B cell (primary cell): ENCODE measurements around the gene ADAMTS14. TPM values are rescaled to one million over a fixed set of nuclear protein-coding genes. Genes with fewer than 3 reads are reported as not detected.

Experiments used
- ATAC-seq: fragments of 200-7000 bp; cut with Tn5 transposase; one replicate; pipeline ENCODE4 v1.10.0; 2021; ENCODE audit warnings: low read depth, mild to moderate bottlenecking, moderate number of reproducible peaks, moderate library complexity
- CTCF ChIA-PET: fragments of 350-600 bp; sonication (Branson Sonifier 250); formaldehyde crosslinking; loops from one replicate; lab custom pipeline; 2021; ENCODE audit warnings: antibody characterized with exemption, inconsistent platforms; lab: Charles Lee
- POLR2A ChIA-PET: fragments of 350-600 bp; sonication (Branson Sonifier 250); formaldehyde crosslinking; loops from one replicate; lab custom pipeline; 2021; ENCODE audit warnings: antibody characterized with exemption; lab: Charles Lee
- DNase-seq: peaks from one replicate; pipeline ENCODE4 v3.0.0; 2013
- H2AFZ ChIP-seq: 2 replicates; pipeline ENCODE4 v1.6.1; 2012; ENCODE audit warnings: mild to moderate bottlenecking, low read depth, low read length; ENCODE audit not compliant: insufficient read depth, poor library complexity, severe bottlenecking
- H3K27ac ChIP-seq, 2 donors: 1 replicate in 1 of 2; 2 replicates in 1 of 2; pipeline ENCODE4 v1.5.1; 2012 to 2013; ENCODE audit warnings: low read length in 2 of 2, mild to moderate bottlenecking in 2 of 2, moderate library complexity in 1 of 2
- H3K27me3 ChIP-seq, 4 experiments: fragments of 200-600 bp in 1 of 4; sonication (generic) in 1 of 4; replicated peaks in 1 of 4; 1 replicate in 2 of 4; 2 replicates in 2 of 4; pipeline versions ENCODE4 v1.6.1 to v1.7.0; 2013 to 2016; ENCODE audit warnings: low read length in 3 of 4, mild to moderate bottlenecking in 2 of 4, mixed read lengths in 1 of 4, moderate library complexity in 1 of 4; ENCODE audit not compliant: insufficient read depth in 4 of 4, control insufficient read depth in 3 of 4; ENCODE audit errors: control extremely low read depth in 1 of 4
- H3K36me3 ChIP-seq, 2 experiments: replicated peaks in 1 of 2; 1 replicate in 1 of 2; 2 replicates in 1 of 2; pipeline versions ENCODE4 v1.6.1 to v1.7.1; 2013; ENCODE audit warnings: low read length in 1 of 2; ENCODE audit not compliant: insufficient read depth in 2 of 2, control insufficient read depth in 1 of 2; ENCODE audit errors: control extremely low read depth in 1 of 2, extremely low read depth in 1 of 2
- H3K4me1 ChIP-seq, 2 donors: fragments of 200-600 bp in 1 of 2; sonication (generic) in 1 of 2; 1 replicate in 1 of 2; 2 replicates in 1 of 2; pipeline versions ENCODE4 v1.5.1 to v1.6.1; 2013 to 2017; ENCODE audit warnings: low read length in 2 of 2; ENCODE audit not compliant: control insufficient read depth in 2 of 2, insufficient read depth in 2 of 2
- H3K4me2 ChIP-seq: replicated peaks from 2 replicates; pipeline ENCODE3; 2012; ENCODE audit warnings: mild to moderate bottlenecking, low read depth, low read length; ENCODE audit not compliant: poor library complexity, severe bottlenecking
- H3K4me3 ChIP-seq, 5 experiments: fragments of 200-600 bp in 1 of 5; sonication (generic) in 1 of 5; 1 replicate in 3 of 5; 2 replicates in 2 of 5; pipeline versions ENCODE4 v1.5.1 to v1.7.0; 2011 to 2016; ENCODE audit warnings: low read length in 4 of 5, mild to moderate bottlenecking in 4 of 5, low read depth in 2 of 5, control low read depth in 1 of 5, moderate library complexity in 1 of 5; ENCODE audit not compliant: insufficient read depth in 1 of 5; ENCODE audit errors: control extremely low read depth in 1 of 5, extremely low read depth in 1 of 5
- H3K79me2 ChIP-seq: fragments of 200-600 bp; sonication (generic); one replicate; pipeline ENCODE4 v1.6.0; 2016; ENCODE audit warnings: low read length; ENCODE audit not compliant: control insufficient read depth, insufficient read depth
- H3K9ac ChIP-seq: fragments of 200-600 bp; sonication (generic); 2 replicates; pipeline ENCODE4 v1.6.1; 2017; ENCODE audit warnings: mild to moderate bottlenecking, low read length, moderate library complexity
- H3K9me3 ChIP-seq, 3 donors: one replicate each; pipeline versions ENCODE4 v1.6.1 to v1.7.1; 2013; ENCODE audit warnings: low read length in 2 of 3; ENCODE audit not compliant: control insufficient read depth in 2 of 3, insufficient read depth in 1 of 3; ENCODE audit errors: control extremely low read depth in 1 of 3
- H4K20me1 ChIP-seq: 2 replicates; pipeline ENCODE4 v1.6.0; 2012; ENCODE audit warnings: mild to moderate bottlenecking, low read length; ENCODE audit not compliant: insufficient read depth, control insufficient read depth, poor library complexity, severe bottlenecking
- H3K27ac Mint-ChIP-seq: one replicate; pipeline ENCODE4 v1.8.0; 2021; ENCODE audit warnings: mixed read lengths
- H3K27me3 Mint-ChIP-seq: one replicate; pipeline ENCODE4 v1.8.0; 2021; ENCODE audit warnings: mixed read lengths
- H3K4me1 Mint-ChIP-seq: one replicate; pipeline ENCODE4 v1.8.0; 2021; ENCODE audit warnings: mixed read lengths
- H3K4me3 Mint-ChIP-seq: one replicate; pipeline ENCODE4 v1.8.0; 2021; ENCODE audit warnings: mixed read lengths
- H3K9me3 Mint-ChIP-seq: one replicate; pipeline ENCODE4 v1.8.0; 2022; ENCODE audit warnings: mixed read lengths; ENCODE audit not compliant: insufficient read depth
- EZH2 ChIP-seq: IDR thresholded peaks from 2 replicates; pipeline ENCODE4 v1.6.1; 2012; ENCODE audit warnings: borderline replicate concordance, low read depth, mild to moderate bottlenecking, moderate library complexity, low read length; ENCODE audit not compliant: insufficient read depth, poor library complexity, severe bottlenecking
- WGBS: methylation state at CpG from one replicate; pipeline ENCODE4 v1.1.5; 2013; ENCODE audit warnings: missing lambda C conversion rate; ENCODE audit not compliant: insufficient coverage; 5-methylcytosine and 5-hydroxymethylcytosine counted together
- intact Hi-C: fragments of 100-400 bp; cut with micrococcal nuclease; formaldehyde crosslinking; loops from one replicate; pipeline ENCODE4 v1.10.0; 2022
- polyA plus RNA-seq: library from polyadenylated mRNA; depleted of rRNA; stranded (reverse); fragments of >200 nt; gene quantifications from 2 replicates; pipeline ENCODE4 v1.2.3, GENCODE V29; 2012
- total RNA-seq, 2 donors: library from RNA; stranded (reverse); fragments of 120-200 nt in 1 of 2; gene quantifications; 1 replicate in 1 of 2; 2 replicates in 1 of 2; pipeline versions ENCODE4 v1.2.3 to v1.2.4, GENCODE V29; 2013 to 2022
- TF ChIP-seq, protein P1 (sequence below): fragments of 200-600 bp; IDR thresholded peaks from one replicate; pipeline ENCODE4 v1.8.0; 2022; ENCODE audit warnings: antibody characterized with exemption, mild to moderate bottlenecking

The ADAMTS14 gene
- total and polyA plus RNA-seq, 2 donors (not counting 1 experiment from before 2014, with no cell fraction given): not detected

DNA sequence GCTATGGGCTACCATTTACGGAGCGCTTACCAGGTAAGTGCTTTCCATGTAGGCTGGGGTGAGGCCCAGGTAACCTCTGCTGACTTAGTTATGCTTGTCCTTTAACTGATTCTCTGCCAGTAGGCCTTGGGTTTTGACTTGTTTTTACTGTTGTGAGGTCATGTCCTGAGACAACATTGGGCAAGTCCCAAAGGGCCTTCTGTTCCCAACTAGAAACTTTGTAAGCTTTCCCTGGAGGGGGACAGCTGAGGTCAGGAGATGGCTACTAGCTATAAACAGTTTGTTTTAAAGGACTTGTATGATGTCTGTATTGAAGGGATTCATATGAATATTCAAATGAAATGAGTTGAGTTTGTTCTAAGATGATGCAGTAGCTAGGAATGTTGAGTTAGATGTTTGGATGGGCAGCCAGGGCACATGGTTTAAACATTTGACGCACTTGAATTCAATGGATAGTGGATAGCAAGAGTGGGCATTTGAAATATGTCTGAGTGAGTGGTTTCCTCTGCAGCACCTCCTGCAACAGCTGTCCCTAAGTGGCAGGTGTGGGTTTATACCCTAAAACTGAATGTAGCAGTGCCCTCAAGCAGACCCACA lies 133.4 kb downstream of the ADAMTS14 start:
- no peaks in the 10 kb centered on the region for H4K20me1 ChIP-seq
- no peaks in the 10 kb centered on the region for H3K4me1 ChIP-seq
- no peak overlapping the region for H3K4me2 ChIP-seq
- no peaks in the 10 kb centered on the region for H3K36me3 ChIP-seq
- intact Hi-C loops: no loop called here
- ATAC-seq (no peak), DNase-seq (no peak)
- no peaks in the 10 kb centered on the region for H3K9me3 ChIP-seq
- H3K27ac ChIP-seq: no peak overlapping the region
- Mint-ChIP-seq H3K4me1 (no peaks in the 10 kb centered on the region), H3K4me3 (no peak overlapping the region), H3K9me3 (no peaks in the 10 kb centered on the region), H3K27me3 (peaks cover 33% of the 10 kb centered on the region), H3K27ac (no peak overlapping the region)
- H3K4me3 ChIP-seq: no peak overlapping the region
- peaks cover 0 to 6% (median 3%) of the 10 kb centered on the region in 4 experiments for H3K27me3 ChIP-seq
- POLR2A ChIA-PET: no interaction called here
- WGBS: 100% methylated on average over 1 of the region's 3 CpGs
- H2AFZ ChIP-seq: no peak overlapping the region
- TF ChIP-seq, protein P1, sequence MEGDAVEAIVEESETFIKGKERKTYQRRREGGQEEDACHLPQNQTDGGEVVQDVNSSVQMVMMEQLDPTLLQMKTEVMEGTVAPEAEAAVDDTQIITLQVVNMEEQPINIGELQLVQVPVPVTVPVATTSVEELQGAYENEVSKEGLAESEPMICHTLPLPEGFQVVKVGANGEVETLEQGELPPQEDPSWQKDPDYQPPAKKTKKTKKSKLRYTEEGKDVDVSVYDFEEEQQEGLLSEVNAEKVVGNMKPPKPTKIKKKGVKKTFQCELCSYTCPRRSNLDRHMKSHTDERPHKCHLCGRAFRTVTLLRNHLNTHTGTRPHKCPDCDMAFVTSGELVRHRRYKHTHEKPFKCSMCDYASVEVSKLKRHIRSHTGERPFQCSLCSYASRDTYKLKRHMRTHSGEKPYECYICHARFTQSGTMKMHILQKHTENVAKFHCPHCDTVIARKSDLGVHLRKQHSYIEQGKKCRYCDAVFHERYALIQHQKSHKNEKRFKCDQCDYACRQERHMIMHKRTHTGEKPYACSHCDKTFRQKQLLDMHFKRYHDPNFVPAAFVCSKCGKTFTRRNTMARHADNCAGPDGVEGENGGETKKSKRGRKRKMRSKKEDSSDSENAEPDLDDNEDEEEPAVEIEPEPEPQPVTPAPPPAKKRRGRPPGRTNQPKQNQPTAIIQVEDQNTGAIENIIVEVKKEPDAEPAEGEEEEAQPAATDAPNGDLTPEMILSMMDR: no peak
- TF ChIP-seq EZH2: no peak
- CTCF ChIA-PET: no interaction called here
- H3K9ac ChIP-seq: no peak overlapping the region
- no peaks in the 10 kb centered on the region for H3K79me2 ChIP-seq

DNA sequence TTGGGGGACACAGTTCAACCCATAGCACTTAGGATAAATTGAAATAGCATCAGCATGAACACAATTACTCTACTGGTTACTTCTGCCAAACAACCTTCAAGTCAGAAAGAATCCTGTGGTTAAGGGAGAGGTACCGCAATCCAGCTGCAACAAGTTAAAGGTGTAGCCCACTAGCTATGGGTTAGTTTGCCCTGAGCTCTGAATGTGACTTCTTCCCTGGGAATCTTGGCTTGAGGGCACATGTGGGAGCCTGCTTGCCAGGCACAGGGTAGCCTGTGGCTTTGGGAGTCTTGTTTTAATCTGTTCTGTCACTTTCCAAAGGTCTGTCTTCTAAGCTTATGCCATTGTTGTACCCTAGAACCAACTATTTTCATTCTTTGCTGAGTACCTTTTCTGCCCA lies 134.5 kb downstream of the ADAMTS14 start:
- no peak for ATAC-seq
- Histone ChIP-seq H3K4me1 (no peaks in the 10 kb centered on the region), H3K36me3 (no peaks in the 10 kb centered on the region), H3K9me3 (no peaks in the 10 kb centered on the region), H3K27ac (no peak overlapping the region), H3K27me3 (peaks cover 0 to 6% (median 3%) of the 10 kb centered on the region in 4 experiments), H2AFZ (no peak overlapping the region), H3K79me2 (no peaks in the 10 kb centered on the region), H3K9ac (no peak overlapping the region), H3K4me3 (no peak overlapping the region), H3K4me2 (no peak overlapping the region), H4K20me1 (no peaks in the 10 kb centered on the region)
- Mint-ChIP-seq H3K9me3 (no peaks in the 10 kb centered on the region), H3K4me1 (no peaks in the 10 kb centered on the region), H3K4me3 (no peak overlapping the region), H3K27ac (no peak overlapping the region), H3K27me3 (peaks cover 33% of the 10 kb centered on the region)
- TF ChIP-seq, protein P1: no peak
- no peak for TF ChIP-seq EZH2
- ChIA-PET CTCF (no interaction called here), POLR2A (no interaction called here)
- 100% methylated on average over 1 of the region's 1 CpG for WGBS
- intact Hi-C loops: no loop called here
- DNase-seq: no peak
